Measurements from ENCODE around the gene EMC9. TPM values are rescaled to one million over a fixed set of nuclear protein-coding genes. Genes with fewer than 3 reads are reported as not detected.

EMC9 gene
- total RNA-seq, 1 donor from 2014 or later: 3.4 TPM

GRCh38 chr14:24162093-24162492, 20.7 kb upstream of the EMC9 start:
- peaks cover 9 to 12% of the 10 kb centered on the region in 2 donors for H3K4me1 ChIP-seq
- H3K9me3 ChIP-seq: no peaks in the 10 kb centered on the region
- H3K27me3 ChIP-seq: no peaks in the 10 kb centered on the region
- no peak for DNase-seq (ENCODE audit: low spot score in 2 of 2)
- intact Hi-C loops (cut with DNase I): no loop called here
- peaks cover 57 to 67% of the 10 kb centered on the region in 2 donors for H3K36me3 ChIP-seq
- peak overlapping the region; percentile 65 to 77 for H3K4me3 ChIP-seq
- TF ChIP-seq CTCF (IDR thresholded peaks at IDR 0.05): no peak
- H3K27ac ChIP-seq: peak overlapping the region; percentile 85 to 88

- peak within 1 kb of the TSS; percentile 85 to 88 for H3K27ac ChIP-seq
- intact Hi-C loops (cut with DNase I): loop anchor here (1.0 to 2.0 kb wide), 4 partner anchors 14 to 47 kb away; partner anchors contain the start of genes DCAF11, IPO4, NRL and PSME1
- peak; percentile 90 to 95 (median 91) for TF ChIP-seq CTCF (IDR thresholded peaks at IDR 0.05)
- H3K4me1 ChIP-seq: peaks cover 9 to 12% of the 10 kb centered on the region in 2 donors
- H3K9me3 ChIP-seq: no peaks in the 10 kb centered on the region
- no peaks in the 10 kb centered on the region for H3K27me3 ChIP-seq
- peak; percentile 90 to 99 for DNase-seq (ENCODE audit: low spot score in 2 of 2)
- H3K36me3 ChIP-seq: peaks cover 58 to 65% of the 10 kb centered on the region in 2 donors
- peak within 1 kb of the TSS; percentile 65 to 77 for H3K4me3 ChIP-seq
These were observed 19.7 kb upstream of the EMC9 start, which contains the start of gene IRF9 for GRCh38 chr14:24160850-24161804. Gene IRF9 (plus strand): TSS chr14:24161265. CDS start chr14:24162145, 880 bp downstream.

GRCh38 chr14:24160499-24160849, 19.1 kb upstream of the EMC9 start:
- Histone ChIP-seq H3K36me3 (peaks cover 58 to 65% of the 10 kb centered on the region in 2 donors), H3K4me3 (no peak overlapping the region), H3K4me1 (peaks cover 9 to 12% of the 10 kb centered on the region in 2 donors), H3K9me3 (no peaks in the 10 kb centered on the region), H3K27me3 (no peaks in the 10 kb centered on the region), H3K27ac (peak overlapping the region; percentile 85 to 88)
- intact Hi-C loops (cut with DNase I): loop anchor here (2.0 kb wide), 1 partner anchor 28 kb away; the partner anchor contains the start of gene IPO4
- no peak for TF ChIP-seq CTCF (IDR thresholded peaks at IDR 0.05)
- no peak for DNase-seq (ENCODE audit: low spot score in 2 of 2)

- Histone ChIP-seq H3K36me3 (peaks cover 58 to 65% of the 10 kb centered on the region in 2 donors), H3K27ac (peak overlapping the region; percentile 85 to 88), H3K27me3 (no peaks in the 10 kb centered on the region), H3K4me3 (no peak overlapping the region), H3K9me3 (no peaks in the 10 kb centered on the region), H3K4me1 (peaks cover 9 to 12% of the 10 kb centered on the region in 2 donors)
- no peak for TF ChIP-seq CTCF (IDR thresholded peaks at IDR 0.05)
- peak in 1 of 2 donors; percentile 62 for DNase-seq (ENCODE audit: low spot score in 2 of 2)
- intact Hi-C loops (cut with DNase I): loop anchor here (2.0 kb wide), 1 partner anchor 29 kb away; the partner anchor contains the start of gene IPO4
These were observed 18.5 kb upstream of the EMC9 start for GRCh38 chr14:24159777-24160498.

- H3K9me3 ChIP-seq: no peaks in the 10 kb centered on the region
- no peak overlapping the region for H3K27ac ChIP-seq
- H3K36me3 ChIP-seq: peaks cover 43 to 69% of the 10 kb centered on the region in 2 donors
- peaks cover under 1 to 4% of the 10 kb centered on the region in 2 donors for H3K4me1 ChIP-seq
- no peak for TF ChIP-seq CTCF (IDR thresholded peaks at IDR 0.05)
- no peaks in the 10 kb centered on the region for H3K27me3 ChIP-seq
- H3K4me3 ChIP-seq: no peak overlapping the region
- DNase-seq (ENCODE audit: low spot score in 2 of 2): no peak
- intact Hi-C loops (cut with DNase I): no loop called here
These were observed 15.9 kb upstream of the EMC9 start for GRCh38 chr14:24157331-24157730.

Data from ascending aorta (tissue), 2 donors.